GM12878 (cell line): ENCODE measurements around the gene FLNC. TPM values are rescaled to one million over a fixed set of nuclear protein-coding genes. Genes with fewer than 3 reads are reported as not detected.

Source experiments
- ATAC-seq: fragments of 200-7000 bp; cut with Tn5 transposase; 3 replicates; pipeline ENCODE4 v1.9.1; 2020; ENCODE audit warnings: mild to moderate bottlenecking, moderate library complexity
- BruUV-seq: library from RNA; stranded (reverse); fragments of 400-500 nt; replicated peaks from 2 replicates; lab custom pipeline; 2021; lab: Mats Ljungman, UMichigan
- CTCF ChIA-PET: fragments of 300-600 bp; sonication (Branson Sonifier 250); formaldehyde crosslinking; extraction: SDS; loops from one replicate; lab custom pipeline; 2021; ENCODE audit warnings: inconsistent platforms; lab: Yijun Ruan, JAX
- POLR2A ChIA-PET: fragments of 350-600 bp; formaldehyde crosslinking; extraction: SDS; loops from one replicate; lab custom pipeline; 2021; ENCODE audit warnings: inconsistent platforms; lab: Charles Lee
- RAD21 ChIA-PET: fragments of 300-600 bp; sonication (Branson Sonifier 250); formaldehyde crosslinking; loops from one replicate; lab custom pipeline; 2023; ENCODE audit warnings: antibody characterized with exemption; ENCODE audit not compliant: unreplicated experiment; lab: Charles Lee
- SMC1A ChIA-PET: fragments of 300-600 bp; sonication (Branson Sonifier 250); formaldehyde crosslinking; loops from one replicate; lab custom pipeline; 2023; ENCODE audit not compliant: unreplicated experiment, uncharacterized antibody; lab: Charles Lee
- DNase-seq: peaks from one replicate; pipeline ENCODE4 v3.0.0-alpha.2; 2011; ENCODE audit warnings: low read depth, low spot score
- FAIRE-seq: peaks from 3 replicates; lab custom pipeline; 2011; peaks lifted over from hg19 to GRCh38; lab: Jason Lieb, UNC
- H2AFZ ChIP-seq: 2 replicates; pipeline ENCODE4 v1.6.0; 2011; ENCODE audit warnings: low read depth, low read length, control low read depth; ENCODE audit not compliant: control insufficient read depth
- H3K27ac ChIP-seq: 2 replicates; pipeline ENCODE4 v1.5.1; 2011; ENCODE audit warnings: control low read depth; ENCODE audit not compliant: control insufficient read depth, insufficient read depth
- H3K27me3 ChIP-seq, 2 experiments: replicated peaks in 1 of 2; 2 replicates each; pipeline versions ENCODE4 v1.6.0 to v1.6.1; 2011; ENCODE audit warnings: low read length in 1 of 2; ENCODE audit not compliant: control insufficient read depth in 2 of 2, insufficient read depth in 2 of 2
- H3K36me3 ChIP-seq, 2 experiments: 2 replicates each; pipeline ENCODE4 v1.5.1; 2011; ENCODE audit warnings: low read length in 1 of 2; ENCODE audit not compliant: control insufficient read depth in 2 of 2, insufficient read depth in 2 of 2
- H3K4me1 ChIP-seq: 2 replicates; pipeline ENCODE4 v1.6.1; 2011; ENCODE audit warnings: mild to moderate bottlenecking, low read length, moderate library complexity, mixed read lengths; ENCODE audit not compliant: control insufficient read depth, insufficient read depth
- H3K4me2 ChIP-seq: 2 replicates; pipeline ENCODE4 v1.6.0; 2011; ENCODE audit warnings: control low read depth; ENCODE audit not compliant: control insufficient read depth, insufficient read depth
- H3K4me3 ChIP-seq: fragments of 200-600 bp; sonication (generic); 2 replicates; pipeline ENCODE4 v1.5.1; 2016
- H3K79me2 ChIP-seq: 2 replicates; pipeline ENCODE4 v1.6.0; 2011; ENCODE audit warnings: low read length; ENCODE audit not compliant: control insufficient read depth, insufficient read depth
- H3K9ac ChIP-seq: 2 replicates; pipeline ENCODE4 v1.8.0; 2011; ENCODE audit warnings: low read length, control low read depth, mixed read lengths; ENCODE audit not compliant: control insufficient read depth, insufficient read depth
- H3K9me3 ChIP-seq: replicated peaks from 3 replicates; pipeline ENCODE4 v1.5.1; 2011; ENCODE audit warnings: mild to moderate bottlenecking, low read length; ENCODE audit not compliant: control insufficient read depth, insufficient read depth
- H4K20me1 ChIP-seq: 2 replicates; pipeline ENCODE4 v1.6.0; 2011; ENCODE audit not compliant: control insufficient read depth, insufficient read depth
- BCLAF1 ChIP-seq: fragments of 450-650 bp; IDR thresholded peaks from 2 replicates; pipeline ENCODE4 v1.6.1; 2017; ENCODE audit warnings: antibody characterized with exemption, mild to moderate bottlenecking, moderate library complexity
- BMI1 ChIP-seq: fragments of 450-650 bp; IDR thresholded peaks from 2 replicates; pipeline ENCODE4 v1.6.1; 2016; ENCODE audit warnings: mild to moderate bottlenecking, moderate library complexity, borderline replicate concordance
- CEBPB ChIP-seq, 2 experiments: fragments of 150-350 bp in 1 of 2; IDR thresholded peaks; 2 replicates each; pipeline ENCODE4 v1.6.1; 2012 to 2014; ENCODE audit warnings: low read depth in 2 of 2, low read length in 2 of 2, borderline replicate concordance in 1 of 2, inconsistent platforms in 1 of 2
- FOS ChIP-seq: IDR thresholded peaks from 3 replicates; pipeline ENCODE4 v1.6.1; 2011; ENCODE audit warnings: borderline replicate concordance; ENCODE audit not compliant: insufficient read length; ENCODE audit errors: extremely low read depth
- GABPA ChIP-seq: IDR thresholded peaks from 2 replicates; pipeline ENCODE4 v1.6.1; 2014; ENCODE audit warnings: antibody characterized with exemption, low read depth, mild to moderate bottlenecking, inconsistent platforms
- MAX ChIP-seq: IDR thresholded peaks from 2 replicates; pipeline ENCODE4 v1.6.1; 2012; ENCODE audit warnings: low read depth, low read length, improper control_type of control experiment
- MEF2B ChIP-seq: fragments of 450-650 bp; IDR thresholded peaks from 2 replicates; pipeline ENCODE4 v1.6.1; 2018; ENCODE audit warnings: mild to moderate bottlenecking, moderate library complexity; ENCODE audit not compliant: partially characterized antibody, poor library complexity, severe bottlenecking
- MYB ChIP-seq: fragments of 150-350 bp; IDR thresholded peaks from 2 replicates; pipeline ENCODE4 v1.6.1; 2014; ENCODE audit warnings: mild to moderate bottlenecking, low read depth, low read length, borderline replicate concordance
- REST ChIP-seq: IDR thresholded peaks from 2 replicates; pipeline ENCODE4 v1.6.1; 2012; ENCODE audit warnings: mild to moderate bottlenecking, low read depth, low read length
- SMC3 ChIP-seq: IDR thresholded peaks from 2 replicates; pipeline ENCODE4 v1.6.1; 2011; ENCODE audit warnings: low read length, improper control_type of control experiment, borderline replicate concordance
- WGBS: methylation state at CpG from one replicate; pipeline ENCODE4 v1.1.6; 2016; ENCODE audit warnings: low lambda C conversion rate; ENCODE audit not compliant: insufficient replicate concordance, insufficient coverage; ENCODE audit errors: missing lambda C conversion rate; 5-methylcytosine and 5-hydroxymethylcytosine counted together
- in situ Hi-C: fragments of 300-500 bp; cut with MboI; formaldehyde crosslinking; loops from 9 replicates; pipeline ENCODE4 v1.14.3; 2018; ENCODE audit warnings: mixed read lengths
- intact Hi-C: fragments of 100-400 bp; cut with micrococcal nuclease; formaldehyde crosslinking; loops from one replicate; pipeline ENCODE4 v1.14.2; 2022; ENCODE audit not compliant: unreplicated experiment
- polyA plus RNA-seq, 11 experiments: library from polyadenylated mRNA; depleted of rRNA in 4 of 11; unstranded in 6 of 11; stranded (reverse) in 5 of 11; fragments of >200 nt; fragmentation: Nextera tagmentation in 4 of 11; fragmentation: Illumina TruSeq in 1 of 11; extraction: Ambion mirVana in 4 of 11; extraction: Trizol in 1 of 11; gene quantifications; 1 replicate in 1 of 11; 2 replicates in 10 of 11; pipeline versions ENCODE4 v1.2.1 to v1.2.3, GENCODE V29; 2011 to 2016; ENCODE audit warnings: inconsistent platforms in 2 of 11, missing spikeins in 2 of 11, low read depth in 1 of 11
- total RNA-seq, 4 experiments: library from RNA; depleted of rRNA in 3 of 4; stranded (reverse); fragments of >200 nt in 3 of 4; fragmentation: Illumina TruSeq in 1 of 4; extraction: Trizol in 1 of 4; gene quantifications; 2 replicates each; pipeline versions ENCODE4 v1.2.1 to v1.2.3, GENCODE V29; 2013 to 2021

The FLNC gene
- total and polyA plus RNA-seq, 10 of the 15 experiments (the other 5 are each of a cell fraction or from before 2014, with no cell fraction given) = 0.01 to 0.21 (median 0.06) TPM; not detected in 3

- TF ChIP-seq CEBPB (IDR thresholded peaks at IDR 0.05; ENCODE audit: borderline replicate concordance in 1 of 2, low read depth in 2 of 2, low read length in 2 of 2) = no peak
- no peak for TF ChIP-seq MYB
- TF ChIP-seq MAX = no peak
- no peak for TF ChIP-seq GABPA
- TF ChIP-seq BMI1 = no peak
- TF ChIP-seq REST = no peak
- no peak for TF ChIP-seq FOS
- TF ChIP-seq SMC3 = no peak
Measured at GRCh38 chr7:128809363-128809762, 20.8 kb upstream of the FLNC start (continued).

- no peak overlapping the region for H3K27ac ChIP-seq
- ATAC-seq = no peak
- H3K27me3 ChIP-seq = peaks cover 0 to 2% of the 10 kb centered on the region in 2 experiments; a peak in 2 of 4 replicates
- no peaks in the 10 kb centered on the region for H3K36me3 ChIP-seq
- H3K4me2 ChIP-seq = no peak overlapping the region
- 46% methylated on average over 2 of the region's 2 CpGs for WGBS
- no peaks in the 10 kb centered on the region for H3K79me2 ChIP-seq
- no peak overlapping the region for H3K9ac ChIP-seq
- in situ Hi-C loops = no loop called here
- no peak for DNase-seq
- FAIRE-seq = no peak
- H3K9me3 ChIP-seq = no peaks in the 10 kb centered on the region
- SMC1A ChIA-PET = interaction anchor here (1.3 kb wide), 1 partner anchor 11 kb away, joined by 3 read pairs; no protein-coding TSS in a partner anchor
- TF ChIP-seq MAX (no peak), BCLAF1 (no peak), MEF2B (no peak)
- TF ChIP-seq, all 136 proteins: peak for 0
- no peaks in the 10 kb centered on the region for H4K20me1 ChIP-seq
- ChIA-PET CTCF (no interaction called here), POLR2A (no interaction called here), RAD21 (interaction anchor here (1.3 kb wide), 1 partner anchor 73 kb away, joined by 4 read pairs; no protein-coding TSS in a partner anchor)
- H2AFZ ChIP-seq = no peak overlapping the region
- no TSS peak for BruUV-seq
- no peak overlapping the region for H3K4me3 ChIP-seq
- intact Hi-C loops = no loop called here
- H3K4me1 ChIP-seq = no peaks in the 10 kb centered on the region
Measured at GRCh38 chr7:128810473-128810872, 19.7 kb upstream of the FLNC start.
